ENCODE measurements around the gene PHLDA3.

Gene PHLDA3

GRCh38 chr1:201503397-201504176 lies 34.6 kb upstream of the PHLDA3 start:
- no peak for DNase-seq

GRCh38 chr1:201502511-201502857 lies 33.5 kb upstream of the PHLDA3 start:
- no peak for DNase-seq

- no peak for DNase-seq
Observed at GRCh38 chr1:201501812-201502510, 33.0 kb upstream of the PHLDA3 start.

- DNase-seq, result no peak
Observed at GRCh38 chr1:201501144-201501543, 32.2 kb upstream of the PHLDA3 start.

- DNase-seq, result no peak
Observed at GRCh38 chr1:201500670-201501120, 31.7 kb upstream of the PHLDA3 start.

- DNase-seq, result no peak
Observed at GRCh38 chr1:201499795-201500669, 31.0 kb upstream of the PHLDA3 start.

- no peak for DNase-seq
Observed at GRCh38 chr1:201499191-201499590, 30.2 kb upstream of the PHLDA3 start.

GRCh38 chr1:201498621-201499020 lies 29.6 kb upstream of the PHLDA3 start:
- no peak for DNase-seq

GRCh38 chr1:201497935-201498509 lies 29.0 kb upstream of the PHLDA3 start:
- DNase-seq, result no peak

- DNase-seq, result no peak
Observed at GRCh38 chr1:201496296-201496690, 27.3 kb upstream of the PHLDA3 start.

- DNase-seq, result no peak
Observed at GRCh38 chr1:201495551-201496295, 26.7 kb upstream of the PHLDA3 start.

- DNase-seq, result peak; percentile 47
Observed at GRCh38 chr1:201493757-201494617, 25.0 kb upstream of the PHLDA3 start.

GRCh38 chr1:201493026-201493656 lies 24.2 kb upstream of the PHLDA3 start:
- peak; percentile 27 for DNase-seq

- DNase-seq, result no peak
Observed at GRCh38 chr1:201491896-201492511, 23.0 kb upstream of the PHLDA3 start.

GRCh38 chr1:201490708-201491131 lies 21.7 kb upstream of the PHLDA3 start:
- DNase-seq, result peak; percentile 17

GRCh38 chr1:201489643-201490261 lies 20.8 kb upstream of the PHLDA3 start:
- peak; percentile 77 for DNase-seq

GRCh38 chr1:201488830-201489589 lies 20.0 kb upstream of the PHLDA3 start:
- DNase-seq, result peak; percentile 86

GRCh38 chr1:201487742-201488141 lies 18.8 kb upstream of the PHLDA3 start:
- no peak for DNase-seq

GRCh38 chr1:201486187-201486586 lies 17.2 kb upstream of the PHLDA3 start:
- DNase-seq, result peak; percentile 86
